B cell (primary cell): ENCODE results near the gene TTC9. TPM values are rescaled to one million over a fixed set of nuclear protein-coding genes. Genes with fewer than 3 reads are reported as not detected.

ENCODE experiments used
- ATAC-seq: fragments of 200-7000 bp; cut with Tn5 transposase; one replicate; pipeline ENCODE4 v1.10.0; 2021; ENCODE audit warnings: low read depth, mild to moderate bottlenecking, moderate number of reproducible peaks, moderate library complexity
- CTCF ChIA-PET: fragments of 350-600 bp; sonication (Branson Sonifier 250); formaldehyde crosslinking; loops from one replicate; lab custom pipeline; 2021; ENCODE audit warnings: antibody characterized with exemption, inconsistent platforms; lab: Charles Lee
- POLR2A ChIA-PET: fragments of 350-600 bp; sonication (Branson Sonifier 250); formaldehyde crosslinking; loops from one replicate; lab custom pipeline; 2021; ENCODE audit warnings: antibody characterized with exemption; lab: Charles Lee
- DNase-seq: peaks from one replicate; pipeline ENCODE4 v3.0.0; 2013
- H2AFZ ChIP-seq: 2 replicates; pipeline ENCODE4 v1.6.1; 2012; ENCODE audit warnings: mild to moderate bottlenecking, low read depth, low read length; ENCODE audit not compliant: insufficient read depth, poor library complexity, severe bottlenecking
- H3K27ac ChIP-seq, 2 donors: 1 replicate in 1 of 2; 2 replicates in 1 of 2; pipeline ENCODE4 v1.5.1; 2012 to 2013; ENCODE audit warnings: low read length in 2 of 2, mild to moderate bottlenecking in 2 of 2, moderate library complexity in 1 of 2
- H3K27me3 ChIP-seq, 4 experiments: fragments of 200-600 bp in 1 of 4; sonication (generic) in 1 of 4; replicated peaks in 1 of 4; 1 replicate in 2 of 4; 2 replicates in 2 of 4; pipeline versions ENCODE4 v1.6.1 to v1.7.0; 2013 to 2016; ENCODE audit warnings: low read length in 3 of 4, mild to moderate bottlenecking in 2 of 4, mixed read lengths in 1 of 4, moderate library complexity in 1 of 4; ENCODE audit not compliant: insufficient read depth in 4 of 4, control insufficient read depth in 3 of 4; ENCODE audit errors: control extremely low read depth in 1 of 4
- H3K36me3 ChIP-seq, 2 experiments: replicated peaks in 1 of 2; 1 replicate in 1 of 2; 2 replicates in 1 of 2; pipeline versions ENCODE4 v1.6.1 to v1.7.1; 2013; ENCODE audit warnings: low read length in 1 of 2; ENCODE audit not compliant: insufficient read depth in 2 of 2, control insufficient read depth in 1 of 2; ENCODE audit errors: control extremely low read depth in 1 of 2, extremely low read depth in 1 of 2
- H3K4me1 ChIP-seq, 2 donors: fragments of 200-600 bp in 1 of 2; sonication (generic) in 1 of 2; 1 replicate in 1 of 2; 2 replicates in 1 of 2; pipeline versions ENCODE4 v1.5.1 to v1.6.1; 2013 to 2017; ENCODE audit warnings: low read length in 2 of 2; ENCODE audit not compliant: control insufficient read depth in 2 of 2, insufficient read depth in 2 of 2
- H3K4me2 ChIP-seq: replicated peaks from 2 replicates; pipeline ENCODE3; 2012; ENCODE audit warnings: mild to moderate bottlenecking, low read depth, low read length; ENCODE audit not compliant: poor library complexity, severe bottlenecking
- H3K4me3 ChIP-seq, 5 experiments: fragments of 200-600 bp in 1 of 5; sonication (generic) in 1 of 5; 1 replicate in 3 of 5; 2 replicates in 2 of 5; pipeline versions ENCODE4 v1.5.1 to v1.7.0; 2011 to 2016; ENCODE audit warnings: low read length in 4 of 5, mild to moderate bottlenecking in 4 of 5, low read depth in 2 of 5, control low read depth in 1 of 5, moderate library complexity in 1 of 5; ENCODE audit not compliant: insufficient read depth in 1 of 5; ENCODE audit errors: control extremely low read depth in 1 of 5, extremely low read depth in 1 of 5
- H3K79me2 ChIP-seq: fragments of 200-600 bp; sonication (generic); one replicate; pipeline ENCODE4 v1.6.0; 2016; ENCODE audit warnings: low read length; ENCODE audit not compliant: control insufficient read depth, insufficient read depth
- H3K9ac ChIP-seq: fragments of 200-600 bp; sonication (generic); 2 replicates; pipeline ENCODE4 v1.6.1; 2017; ENCODE audit warnings: mild to moderate bottlenecking, low read length, moderate library complexity
- H3K9me3 ChIP-seq, 3 donors: one replicate each; pipeline versions ENCODE4 v1.6.1 to v1.7.1; 2013; ENCODE audit warnings: low read length in 2 of 3; ENCODE audit not compliant: control insufficient read depth in 2 of 3, insufficient read depth in 1 of 3; ENCODE audit errors: control extremely low read depth in 1 of 3
- H4K20me1 ChIP-seq: 2 replicates; pipeline ENCODE4 v1.6.0; 2012; ENCODE audit warnings: mild to moderate bottlenecking, low read length; ENCODE audit not compliant: insufficient read depth, control insufficient read depth, poor library complexity, severe bottlenecking
- H3K27ac Mint-ChIP-seq: one replicate; pipeline ENCODE4 v1.8.0; 2021; ENCODE audit warnings: mixed read lengths
- H3K27me3 Mint-ChIP-seq: one replicate; pipeline ENCODE4 v1.8.0; 2021; ENCODE audit warnings: mixed read lengths
- H3K4me1 Mint-ChIP-seq: one replicate; pipeline ENCODE4 v1.8.0; 2021; ENCODE audit warnings: mixed read lengths
- H3K4me3 Mint-ChIP-seq: one replicate; pipeline ENCODE4 v1.8.0; 2021; ENCODE audit warnings: mixed read lengths
- H3K9me3 Mint-ChIP-seq: one replicate; pipeline ENCODE4 v1.8.0; 2022; ENCODE audit warnings: mixed read lengths; ENCODE audit not compliant: insufficient read depth
- CTCF ChIP-seq: fragments of 200-600 bp; IDR thresholded peaks from one replicate; pipeline ENCODE4 v1.8.0; 2022; ENCODE audit warnings: antibody characterized with exemption, mild to moderate bottlenecking
- EZH2 ChIP-seq: IDR thresholded peaks from 2 replicates; pipeline ENCODE4 v1.6.1; 2012; ENCODE audit warnings: borderline replicate concordance, low read depth, mild to moderate bottlenecking, moderate library complexity, low read length; ENCODE audit not compliant: insufficient read depth, poor library complexity, severe bottlenecking
- WGBS: methylation state at CpG from one replicate; pipeline ENCODE4 v1.1.5; 2013; ENCODE audit warnings: missing lambda C conversion rate; ENCODE audit not compliant: insufficient coverage; 5-methylcytosine and 5-hydroxymethylcytosine counted together
- intact Hi-C: fragments of 100-400 bp; cut with micrococcal nuclease; formaldehyde crosslinking; loops from one replicate; pipeline ENCODE4 v1.10.0; 2022
- polyA plus RNA-seq: library from polyadenylated mRNA; depleted of rRNA; stranded (reverse); fragments of >200 nt; gene quantifications from 2 replicates; pipeline ENCODE4 v1.2.3, GENCODE V29; 2012
- total RNA-seq, 2 donors: library from RNA; stranded (reverse); fragments of 120-200 nt in 1 of 2; gene quantifications; 1 replicate in 1 of 2; 2 replicates in 1 of 2; pipeline versions ENCODE4 v1.2.3 to v1.2.4, GENCODE V29; 2013 to 2022

The TTC9 gene
- total and polyA plus RNA-seq, 2 donors (not counting 1 experiment from before 2014, with no cell fraction given) = 15.3 to 16.3 TPM

GRCh38 chr14:70655110-70655826, 13.6 kb downstream of the TTC9 start:
- peaks cover 83% of the 10 kb centered on the region for H3K4me1 Mint-ChIP-seq
- Histone ChIP-seq H3K4me1 (peaks cover 82 to 85% of the 10 kb centered on the region in 2 donors), H3K4me2 (peak overlapping the region; percentile 72), H3K27ac (peak overlapping the region; percentile 91 to 93), H3K27me3 (no peaks in the 10 kb centered on the region), H4K20me1 (no peaks in the 10 kb centered on the region), H3K79me2 (peaks cover 96% of the 10 kb centered on the region), H3K9me3 (peaks cover 0 to 4% (median 0%) of the 10 kb centered on the region in 3 donors), H2AFZ (peak overlapping the region; percentile 31), H3K4me3 (peak overlapping the region; percentile 6 to 53 (median 21)), H3K36me3 (peaks cover 0 to 36% of the 10 kb centered on the region in 2 experiments), H3K9ac (peak overlapping the region; percentile 52)
- H3K4me3 Mint-ChIP-seq = peak overlapping the region; percentile 91
- intact Hi-C loops = loop anchor here (1.0 to 5.0 kb wide), 5 partner anchors 14 to 252 kb away; partner anchors contain the start of genes MAP3K9, MED6, PCNX1 and TTC9
- H3K27me3 Mint-ChIP-seq = no peaks in the 10 kb centered on the region
- 11% methylated on average over 10 of the region's 19 CpGs for WGBS
- DNase-seq (peak; percentile 88), ATAC-seq (peak; percentile 83)
- ChIA-PET POLR2A (interaction anchor here (0.6 to 3.1 kb wide), 6 partner anchors 8 to 120 kb away, joined by 3 to 48 read pairs (median 6); partner anchors contain the start of gene TTC9), CTCF (interaction anchor here (0.7 to 9.3 kb wide), 7 partner anchors 9 to 162 kb away, joined by 3 to 64 read pairs (median 4); partner anchors contain the start of gene TTC9)
- H3K9me3 Mint-ChIP-seq = no peaks in the 10 kb centered on the region
- peak overlapping the region; percentile 98 for H3K27ac Mint-ChIP-seq
- TF ChIP-seq CTCF = no peak
- TF ChIP-seq EZH2 = no peak
